PFSK-1 (cell line): Measurements from ENCODE around the gene MYH3.

ENCODE experiments used
- FOXP2 ChIP-seq: optimal IDR thresholded peaks from 2 replicates; pipeline ENCODE3; 2011; ENCODE audit warnings: borderline replicate concordance, control low read depth, inconsistent platforms; ENCODE audit not compliant: insufficient read depth; ENCODE audit errors: extremely low read length, extremely low read depth
- POLR2AphosphoS5 ChIP-seq: IDR thresholded peaks from 2 replicates; pipeline ENCODE4 v1.6.1; 2012; ENCODE audit warnings: low read depth, mild to moderate bottlenecking, control low read depth, low read length, moderate library complexity
- SIN3A ChIP-seq: IDR thresholded peaks from 2 replicates; pipeline ENCODE4 v1.6.1; 2012; ENCODE audit warnings: mild to moderate bottlenecking, low read length, moderate library complexity, borderline replicate concordance; ENCODE audit not compliant: insufficient read depth
- TAF1 ChIP-seq: IDR thresholded peaks from 2 replicates; pipeline ENCODE4 v1.6.1; 2012; ENCODE audit warnings: low read length, control low read depth, borderline replicate concordance; ENCODE audit not compliant: insufficient read depth
- TF ChIP-seq, protein P1 (sequence below), 2 experiments: IDR thresholded peaks; 2 replicates each; pipeline versions ENCODE4 v1.6.1 to v1.8.0; 2011 to 2012; ENCODE audit warnings: low read depth in 2 of 2, low read length in 2 of 2, control low read depth in 1 of 2, inconsistent platforms in 1 of 2, mild to moderate bottlenecking in 1 of 2, moderate library complexity in 1 of 2; ENCODE audit not compliant: insufficient read depth in 1 of 2

MYH3 gene

DNA sequence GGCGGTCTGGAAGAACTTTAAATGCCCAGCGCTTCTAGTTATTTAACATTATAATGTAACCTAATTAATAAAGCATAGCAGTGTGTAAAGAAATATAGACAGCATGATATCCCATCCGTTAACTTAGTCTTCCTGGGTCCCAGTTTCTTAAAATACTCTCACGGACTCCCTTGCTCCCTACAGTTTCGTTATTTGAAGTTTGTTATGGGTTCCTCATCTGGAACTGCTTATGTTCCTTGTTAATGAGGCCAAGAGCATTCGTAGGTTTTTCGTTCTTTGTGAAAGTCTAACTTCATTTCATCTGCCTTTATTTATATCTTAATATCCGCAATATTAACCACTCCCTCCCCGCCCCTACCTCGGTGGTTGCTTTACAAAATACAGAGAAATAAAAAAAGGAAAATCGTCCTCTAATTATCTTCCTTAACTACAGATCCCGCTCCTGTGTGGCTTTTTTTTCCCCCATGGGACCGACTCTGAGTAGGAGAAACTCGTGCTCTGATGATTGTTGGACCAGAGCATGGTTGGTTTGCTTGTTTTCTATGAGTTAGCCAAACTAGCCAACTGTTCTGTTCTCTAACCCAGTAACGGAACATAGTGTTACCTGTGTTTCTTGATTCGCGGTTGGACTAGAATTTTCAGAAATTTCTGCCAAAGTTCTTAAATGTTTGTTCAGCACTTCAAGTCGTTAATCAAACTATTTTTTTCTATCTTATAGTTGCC lies 41.1 kb upstream of the MYH3 start:
- no peak for TF ChIP-seq POLR2AphosphoS5
- TF ChIP-seq TAF1: no peak
- TF ChIP-seq, protein P1, sequence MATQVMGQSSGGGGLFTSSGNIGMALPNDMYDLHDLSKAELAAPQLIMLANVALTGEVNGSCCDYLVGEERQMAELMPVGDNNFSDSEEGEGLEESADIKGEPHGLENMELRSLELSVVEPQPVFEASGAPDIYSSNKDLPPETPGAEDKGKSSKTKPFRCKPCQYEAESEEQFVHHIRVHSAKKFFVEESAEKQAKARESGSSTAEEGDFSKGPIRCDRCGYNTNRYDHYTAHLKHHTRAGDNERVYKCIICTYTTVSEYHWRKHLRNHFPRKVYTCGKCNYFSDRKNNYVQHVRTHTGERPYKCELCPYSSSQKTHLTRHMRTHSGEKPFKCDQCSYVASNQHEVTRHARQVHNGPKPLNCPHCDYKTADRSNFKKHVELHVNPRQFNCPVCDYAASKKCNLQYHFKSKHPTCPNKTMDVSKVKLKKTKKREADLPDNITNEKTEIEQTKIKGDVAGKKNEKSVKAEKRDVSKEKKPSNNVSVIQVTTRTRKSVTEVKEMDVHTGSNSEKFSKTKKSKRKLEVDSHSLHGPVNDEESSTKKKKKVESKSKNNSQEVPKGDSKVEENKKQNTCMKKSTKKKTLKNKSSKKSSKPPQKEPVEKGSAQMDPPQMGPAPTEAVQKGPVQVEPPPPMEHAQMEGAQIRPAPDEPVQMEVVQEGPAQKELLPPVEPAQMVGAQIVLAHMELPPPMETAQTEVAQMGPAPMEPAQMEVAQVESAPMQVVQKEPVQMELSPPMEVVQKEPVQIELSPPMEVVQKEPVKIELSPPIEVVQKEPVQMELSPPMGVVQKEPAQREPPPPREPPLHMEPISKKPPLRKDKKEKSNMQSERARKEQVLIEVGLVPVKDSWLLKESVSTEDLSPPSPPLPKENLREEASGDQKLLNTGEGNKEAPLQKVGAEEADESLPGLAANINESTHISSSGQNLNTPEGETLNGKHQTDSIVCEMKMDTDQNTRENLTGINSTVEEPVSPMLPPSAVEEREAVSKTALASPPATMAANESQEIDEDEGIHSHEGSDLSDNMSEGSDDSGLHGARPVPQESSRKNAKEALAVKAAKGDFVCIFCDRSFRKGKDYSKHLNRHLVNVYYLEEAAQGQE (IDR thresholded peaks at IDR 0.05; ENCODE audit: insufficient read depth in 1 of 2, low read depth in 2 of 2, low read length in 2 of 2): no peak
- TF ChIP-seq SIN3A: no peak

DNA sequence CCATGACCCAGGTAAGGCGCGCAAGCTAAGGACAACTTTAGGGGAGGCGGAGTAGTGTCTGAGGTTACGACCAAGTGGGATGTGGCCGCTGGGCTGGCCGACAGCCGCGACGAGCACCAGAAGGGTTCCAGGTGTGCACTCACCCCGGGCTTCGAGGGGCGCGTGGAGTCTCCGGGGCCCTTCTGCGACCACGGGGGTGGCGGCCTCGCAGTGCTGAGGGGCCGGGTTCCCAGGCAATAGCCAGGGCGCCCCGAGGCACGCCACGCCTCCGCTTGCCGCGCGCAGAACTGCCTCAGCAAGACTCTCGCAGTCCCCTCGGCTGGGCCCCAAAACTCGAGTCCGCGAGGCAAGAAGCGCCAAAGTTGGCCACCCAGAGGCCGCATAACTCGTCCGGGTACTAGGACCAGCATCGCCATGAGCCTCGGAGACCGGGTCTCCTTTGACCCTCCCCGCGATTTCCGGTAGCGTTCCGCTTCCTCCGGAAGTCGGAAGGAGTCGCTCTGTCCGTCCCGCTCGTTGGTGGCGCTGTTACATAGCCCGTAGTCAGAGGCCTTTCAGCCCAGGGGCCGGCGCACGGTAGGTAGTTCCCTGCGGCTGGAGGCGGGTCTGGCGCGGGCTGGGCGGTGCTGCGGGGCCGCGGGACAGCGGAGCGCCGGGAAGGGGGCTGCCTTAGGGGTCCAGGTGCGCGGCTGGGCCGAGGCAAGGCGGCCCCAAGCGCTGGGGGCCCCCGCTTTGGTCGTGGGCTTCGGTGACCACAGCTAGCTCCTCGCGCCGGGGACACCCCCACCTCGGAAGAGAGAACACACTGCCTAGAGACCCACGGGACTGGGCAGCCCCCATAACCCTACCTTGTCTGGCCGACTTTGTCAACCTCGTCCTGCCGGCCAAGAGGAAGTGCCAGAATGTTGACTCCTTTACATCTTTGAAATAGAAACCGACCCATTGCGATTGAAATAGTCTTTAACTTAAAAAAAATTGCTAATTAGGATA lies 40.3 kb upstream of the MYH3 start, which contains the start of the genes ADPRM and SCO1:
Gene ADPRM (plus strand): TSS at position 503 of the 990 bp plus-strand sequence. CDS start 7,333 bp downstream, outside the sequence.
Gene SCO1 (minus strand): TSS at position 442 of the 990 bp plus-strand sequence. CDS start 26 bp downstream, at position 416.
- TF ChIP-seq FOXP2 (peak; percentile 85), TAF1 (peak; percentile 94), SIN3A (peak; percentile 90; the same call in 1 of the 2 replicates), POLR2AphosphoS5 (peak; percentile 98)
- TF ChIP-seq, protein P1 (IDR thresholded peaks at IDR 0.05; ENCODE audit: insufficient read depth in 1 of 2, low read depth in 2 of 2, low read length in 2 of 2): peak in 1 of 2 experiments; percentile 57; a peak in 1 of 4 replicates

DNA sequence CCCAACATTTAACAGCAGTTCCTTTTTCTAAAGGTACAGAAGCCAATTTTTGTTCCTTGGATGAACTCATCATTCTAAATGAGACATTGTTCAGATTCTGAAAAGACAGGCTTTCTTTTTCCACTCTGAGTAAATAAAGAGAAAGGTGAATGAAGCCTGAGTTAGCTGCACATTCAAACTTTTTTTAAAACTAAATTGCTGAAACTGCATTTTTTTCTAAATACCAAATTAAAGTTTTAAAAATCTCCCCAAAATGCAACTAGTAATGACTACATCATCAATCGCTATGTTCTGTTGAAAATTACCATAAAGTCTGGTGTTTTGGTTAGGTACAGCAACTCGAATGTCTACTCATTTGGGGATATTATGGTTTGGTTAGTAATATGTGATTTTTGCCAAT lies 30.4 kb upstream of the MYH3 start:
- TF ChIP-seq TAF1 (no peak), POLR2AphosphoS5 (no peak), SIN3A (no peak), FOXP2 (no peak)
- TF ChIP-seq, protein P1 (IDR thresholded peaks at IDR 0.05; ENCODE audit: insufficient read depth in 1 of 2, low read depth in 2 of 2, low read length in 2 of 2): no peak

DNA sequence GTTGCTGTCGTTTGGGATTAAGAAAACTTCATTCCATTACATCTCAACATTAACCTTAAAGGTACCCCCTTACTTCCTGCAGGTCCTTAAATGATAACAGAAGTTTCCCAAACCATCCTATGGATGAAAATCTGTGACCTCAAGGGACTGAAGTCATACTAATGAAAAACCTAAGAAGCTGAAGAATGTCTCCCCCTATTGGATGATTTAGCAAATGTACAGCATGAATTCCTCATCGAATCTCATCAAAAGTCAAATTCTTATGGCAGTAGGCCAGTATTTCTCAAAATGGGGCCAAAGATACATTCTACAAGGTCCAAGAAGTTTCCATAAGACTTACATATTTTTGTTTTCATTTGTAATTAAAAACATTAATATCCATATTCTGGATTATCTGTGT lies 26.7 kb upstream of the MYH3 start:
- TF ChIP-seq FOXP2: no peak
- TF ChIP-seq, protein P1 (IDR thresholded peaks at IDR 0.05; ENCODE audit: insufficient read depth in 1 of 2, low read depth in 2 of 2, low read length in 2 of 2): no peak
- no peak for TF ChIP-seq SIN3A
- no peak for TF ChIP-seq TAF1
- TF ChIP-seq POLR2AphosphoS5: no peak
